Stimulated activated CD8-positive, alpha-beta memory T cell treated with anti-CD3 and anti-CD28 coated beads, Interleukin-12 subunit alpha, Interleukin-12 subunit beta, amount 100 ng/mL, for 24 hours (primary cell): ENCODE data around the gene PTH2.

Experiments
- DNase-seq: peaks from one replicate; pipeline ENCODE4 v3.0.0-alpha.2; 2020; ENCODE audit errors: extremely low read depth

Gene PTH2

DNA sequence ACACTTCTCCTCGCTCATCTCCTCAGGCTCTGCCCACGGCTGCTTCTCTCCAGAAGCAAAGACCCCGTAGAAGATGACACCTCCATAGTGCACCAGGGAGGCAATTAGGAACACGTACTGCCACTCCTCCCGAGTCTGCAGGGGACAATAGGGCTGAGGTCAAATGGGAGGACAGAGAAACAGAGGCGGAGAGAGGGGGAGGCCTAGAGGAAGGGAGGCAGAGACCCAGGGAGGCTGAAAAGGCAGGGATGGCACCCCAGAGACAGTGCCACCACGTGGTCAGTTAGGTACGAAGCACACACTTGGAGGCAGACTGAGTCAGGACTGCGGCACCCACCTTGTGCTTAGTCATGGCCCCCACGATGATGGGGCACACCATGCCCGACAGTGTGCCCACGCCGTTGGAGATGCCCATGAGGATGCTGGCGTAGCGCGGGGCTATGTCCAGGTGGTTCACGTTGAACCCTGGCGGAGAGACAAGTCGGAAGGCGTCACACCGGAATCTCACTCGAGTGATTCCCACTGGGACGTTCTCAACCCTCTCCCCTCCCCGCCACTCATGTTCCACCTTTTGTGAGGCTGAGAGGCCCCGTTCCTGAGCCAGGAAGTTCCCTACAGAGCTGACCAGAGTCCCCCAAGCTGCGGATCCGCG, 7.6 kb upstream of the PTH2 start:
- no peak for DNase-seq

DNA sequence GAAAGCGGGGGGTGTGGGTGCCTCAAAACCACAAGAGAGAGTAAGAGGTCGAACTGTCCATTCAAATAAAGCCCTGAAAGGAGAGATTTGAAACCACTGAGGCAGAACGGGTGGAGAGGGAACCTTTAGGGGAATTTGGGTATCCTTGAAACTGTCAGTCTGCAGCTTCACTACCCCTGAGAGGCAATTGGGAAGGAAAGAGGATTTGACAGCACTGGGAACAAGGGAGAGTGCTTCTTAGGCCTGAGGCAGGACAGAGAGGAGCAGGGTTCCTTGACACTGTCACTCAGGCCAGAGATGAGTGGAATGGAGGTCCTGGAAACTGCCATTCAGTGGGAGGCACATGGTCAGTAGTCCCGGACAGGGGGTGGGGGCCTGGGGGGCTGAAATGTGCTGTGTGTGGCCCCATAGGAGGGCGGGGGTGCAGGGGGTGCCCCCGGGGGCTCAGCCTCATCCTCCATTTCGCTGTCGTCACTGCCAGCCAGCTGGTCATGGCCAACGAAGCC, 7.0 kb upstream of the PTH2 start:
- DNase-seq: no peak

DNA sequence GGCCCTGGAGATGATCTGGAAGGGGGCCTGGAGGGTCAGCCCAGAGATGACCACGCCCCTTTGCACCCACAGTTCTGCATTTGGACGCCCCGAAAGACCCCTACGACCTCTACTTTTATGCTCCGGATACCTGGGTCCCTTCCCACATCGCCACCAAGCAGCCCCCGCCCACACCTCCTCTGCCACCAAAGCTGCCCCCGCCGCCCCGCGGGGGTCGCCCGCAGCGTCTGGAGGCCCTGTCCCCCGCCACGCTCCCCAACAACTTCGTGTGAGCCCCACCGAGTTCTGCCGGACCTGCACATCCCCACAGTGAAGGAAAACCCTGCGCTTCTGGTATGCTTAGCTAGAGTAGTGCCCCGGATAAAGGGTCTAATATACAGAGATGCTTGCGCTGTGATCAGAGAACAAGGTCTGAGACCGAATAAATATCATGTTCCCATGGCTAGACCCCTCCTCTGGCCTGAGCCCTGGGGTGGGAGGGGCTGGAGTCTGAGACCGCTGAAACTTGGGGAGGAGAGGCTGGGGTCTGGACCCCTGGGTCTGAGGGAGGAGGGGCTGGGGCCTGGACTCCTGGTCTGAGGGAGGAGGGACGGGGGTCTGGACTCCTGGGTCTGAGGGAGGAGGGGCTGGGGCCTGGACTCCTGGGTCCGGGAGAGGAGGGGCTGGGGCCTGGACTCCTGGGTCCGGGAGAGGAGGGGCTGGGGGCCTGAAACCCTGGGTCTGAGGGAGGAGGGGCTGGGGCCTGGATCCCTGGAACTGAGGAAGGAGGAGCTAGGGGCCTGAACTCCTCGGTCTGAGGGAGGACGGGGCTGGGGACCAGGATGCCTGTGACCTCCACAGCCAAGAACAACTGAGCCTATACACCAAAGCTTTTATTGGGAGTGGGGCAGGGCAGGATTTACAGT, 5.6 kb upstream of the PTH2 start:
- DNase-seq: no peak

DNA sequence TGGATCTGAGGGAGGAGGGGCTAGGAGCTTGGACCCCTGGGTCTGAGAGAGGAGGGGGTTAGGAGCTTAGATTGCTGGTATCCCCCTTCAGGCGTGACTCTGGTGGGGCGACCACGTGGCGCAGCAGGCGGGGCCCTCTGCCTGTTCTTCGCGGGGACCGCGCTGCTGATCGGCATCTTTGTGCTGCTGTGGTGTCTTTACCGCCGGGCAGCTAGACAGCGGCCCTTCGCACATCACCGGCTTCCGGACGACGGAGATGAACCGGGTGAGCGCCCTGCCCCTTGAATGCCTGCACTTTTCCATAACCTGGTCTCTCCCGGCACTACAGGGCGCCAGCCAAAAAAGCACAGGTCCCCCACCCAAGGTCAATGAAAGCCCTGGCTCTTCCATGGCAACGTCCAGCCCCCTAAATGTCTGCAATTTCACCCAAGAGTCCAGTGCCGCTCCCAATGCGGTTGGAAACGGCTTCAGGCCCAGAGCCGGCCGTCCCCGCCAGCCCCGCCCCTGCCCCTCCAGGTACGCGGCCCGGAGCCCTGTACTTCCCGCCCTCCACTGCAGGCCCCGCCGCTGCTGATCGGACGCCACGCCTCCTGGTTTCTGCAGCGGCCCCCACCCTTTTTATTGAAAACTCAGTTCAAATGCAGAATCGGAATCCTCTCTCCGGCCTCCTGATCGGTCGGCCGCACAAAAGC, 4.8 kb upstream of the PTH2 start:
- no peak for DNase-seq

DNA sequence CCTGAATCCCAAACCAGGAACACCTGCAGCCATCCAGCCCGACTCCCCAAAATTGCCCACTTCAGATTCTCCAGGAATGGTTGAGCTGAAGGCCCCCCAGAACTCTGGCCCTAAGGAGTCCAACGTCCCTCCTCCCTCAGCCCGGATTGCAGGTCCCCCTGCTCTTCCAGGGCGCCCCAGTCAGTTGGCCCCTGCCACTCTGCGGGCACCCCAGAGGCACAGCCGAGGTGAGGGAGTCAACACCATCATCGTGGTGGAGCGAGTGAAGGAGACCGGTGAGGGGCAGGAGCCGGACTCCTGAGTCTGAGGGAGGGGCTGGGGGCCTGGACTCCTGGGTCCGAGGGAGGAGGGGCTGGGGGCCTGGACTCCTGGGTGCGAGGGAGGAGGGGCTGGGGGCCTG, 4.1 kb upstream of the PTH2 start:
- no peak for DNase-seq

DNA sequence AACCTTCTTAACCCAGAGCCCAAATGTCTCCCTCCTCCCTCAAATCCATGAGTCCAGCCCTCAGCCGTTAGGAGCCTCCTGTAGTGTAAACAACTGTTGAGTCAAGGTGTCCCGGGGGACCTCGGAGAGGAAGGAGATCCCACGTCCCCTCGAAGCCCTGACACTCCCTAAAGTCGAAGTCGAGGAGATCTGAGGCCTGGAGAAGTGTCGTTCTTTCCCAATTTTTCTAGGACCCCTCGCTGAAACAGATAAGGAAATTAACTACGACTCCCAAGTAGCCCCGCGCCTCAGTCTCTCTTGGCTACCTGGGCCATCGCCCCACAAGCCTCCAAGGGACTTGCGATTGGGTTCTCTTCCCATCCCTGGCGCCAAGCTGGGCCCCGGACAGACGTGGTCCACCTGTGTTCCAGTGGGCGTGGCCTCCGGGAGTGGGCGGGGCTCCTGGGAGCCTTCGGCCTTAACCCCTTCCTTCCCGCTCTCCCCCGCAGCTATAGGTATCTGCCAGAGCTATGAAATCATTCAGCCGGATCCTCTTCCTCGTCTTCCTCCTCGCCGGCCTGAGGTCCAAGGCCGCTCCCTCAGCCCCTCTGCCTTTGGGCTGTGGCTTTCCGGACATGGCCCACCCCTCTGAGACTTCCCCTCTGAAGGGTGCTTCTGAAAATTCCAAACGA, 2.8 kb upstream of the PTH2 start:
- DNase-seq: no peak

DNA sequence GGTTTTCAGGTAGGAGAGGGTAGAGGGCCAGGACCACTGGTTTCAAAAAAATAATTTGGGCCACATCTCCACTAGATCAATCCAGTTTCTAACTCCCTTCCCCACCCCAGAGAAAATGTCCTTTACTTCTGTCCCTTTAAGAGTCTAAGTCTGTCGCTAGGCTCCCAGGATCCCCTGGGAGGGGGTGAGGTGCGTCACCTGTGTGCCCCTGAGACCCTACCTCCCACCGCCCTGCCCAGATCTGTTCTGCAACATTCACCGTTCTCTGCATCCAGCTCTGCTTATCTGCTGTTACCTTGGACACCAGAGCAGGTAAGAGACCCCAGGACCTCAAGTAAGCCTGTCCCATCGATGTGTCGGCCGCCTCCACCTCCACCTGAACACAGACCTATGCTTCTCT, 1.9 kb upstream of the PTH2 start, which contains the start of gene GFY:
GFY (plus strand) TSS at position 211 of the 400 bp plus-strand sequence. CDS start 1,043 bp downstream, outside the sequence.
- DNase-seq: no peak

DNA sequence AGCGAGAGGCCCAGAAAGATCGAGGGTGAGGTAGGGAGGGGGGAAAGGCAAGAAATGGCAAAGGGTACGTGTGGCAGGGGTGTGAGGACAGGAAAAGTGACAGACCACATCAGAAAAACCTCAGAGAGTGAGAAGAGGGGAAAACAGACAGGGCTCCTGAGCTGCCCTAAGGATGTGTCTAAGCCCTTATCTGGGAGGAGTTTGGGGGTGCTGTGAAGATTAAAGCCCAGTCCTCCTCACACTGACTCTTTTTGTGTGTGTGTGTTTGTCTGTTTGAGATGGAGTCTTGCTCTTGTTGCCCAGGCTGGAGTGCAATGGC, 703 bp upstream of the PTH2 start:
- no peak for DNase-seq

DNA sequence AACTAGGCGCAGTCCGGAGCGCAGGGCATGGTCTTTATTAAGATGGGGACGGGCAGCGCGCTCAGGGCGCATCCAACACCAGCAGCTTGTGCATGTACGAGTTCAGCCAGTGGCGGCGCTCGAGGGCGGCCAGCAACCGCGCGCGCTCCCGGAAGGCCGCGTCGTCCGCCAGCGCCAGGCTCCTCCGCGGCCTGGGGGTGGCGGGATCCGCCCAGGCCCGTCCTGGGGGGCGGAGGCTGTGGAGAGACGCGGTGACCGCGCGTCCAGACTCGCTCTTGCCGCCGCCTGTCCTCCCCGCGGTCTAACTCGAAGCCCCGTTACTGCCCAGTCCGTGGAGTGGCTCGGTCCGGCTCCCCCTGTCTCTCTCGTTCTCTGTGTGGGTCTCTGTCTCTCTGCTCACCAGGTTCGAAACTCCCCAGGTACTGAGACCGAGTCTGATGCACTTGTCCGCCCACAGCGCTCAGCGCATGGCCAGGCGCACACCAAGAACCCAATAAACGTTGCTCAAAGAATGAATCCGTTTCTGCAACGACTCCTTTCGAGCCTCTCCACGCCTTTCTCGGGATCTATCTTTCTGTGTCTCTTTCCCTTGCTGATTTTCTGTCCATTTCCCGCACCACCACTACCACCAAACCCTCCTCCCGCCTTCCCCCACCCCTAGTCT, 702 bp downstream of the PTH2 start:
- no peak for DNase-seq

DNA sequence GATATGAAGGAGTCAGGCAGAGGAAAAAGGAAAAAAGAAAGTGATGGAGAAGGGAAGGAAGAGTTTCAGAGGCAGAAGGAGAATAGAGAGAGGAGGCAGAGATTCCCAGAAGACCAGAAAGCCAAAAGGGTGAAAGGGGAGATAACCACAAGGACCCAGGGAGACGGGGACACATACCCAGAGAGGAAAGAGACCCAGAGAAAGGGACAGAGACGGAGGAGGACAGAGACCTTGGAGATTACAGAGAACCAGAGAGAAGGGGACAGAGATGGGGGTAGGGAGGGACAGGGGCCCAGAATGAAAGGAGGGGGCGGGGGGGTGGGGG, 1.4 kb downstream of the PTH2 start:
- no peak for DNase-seq

DNA sequence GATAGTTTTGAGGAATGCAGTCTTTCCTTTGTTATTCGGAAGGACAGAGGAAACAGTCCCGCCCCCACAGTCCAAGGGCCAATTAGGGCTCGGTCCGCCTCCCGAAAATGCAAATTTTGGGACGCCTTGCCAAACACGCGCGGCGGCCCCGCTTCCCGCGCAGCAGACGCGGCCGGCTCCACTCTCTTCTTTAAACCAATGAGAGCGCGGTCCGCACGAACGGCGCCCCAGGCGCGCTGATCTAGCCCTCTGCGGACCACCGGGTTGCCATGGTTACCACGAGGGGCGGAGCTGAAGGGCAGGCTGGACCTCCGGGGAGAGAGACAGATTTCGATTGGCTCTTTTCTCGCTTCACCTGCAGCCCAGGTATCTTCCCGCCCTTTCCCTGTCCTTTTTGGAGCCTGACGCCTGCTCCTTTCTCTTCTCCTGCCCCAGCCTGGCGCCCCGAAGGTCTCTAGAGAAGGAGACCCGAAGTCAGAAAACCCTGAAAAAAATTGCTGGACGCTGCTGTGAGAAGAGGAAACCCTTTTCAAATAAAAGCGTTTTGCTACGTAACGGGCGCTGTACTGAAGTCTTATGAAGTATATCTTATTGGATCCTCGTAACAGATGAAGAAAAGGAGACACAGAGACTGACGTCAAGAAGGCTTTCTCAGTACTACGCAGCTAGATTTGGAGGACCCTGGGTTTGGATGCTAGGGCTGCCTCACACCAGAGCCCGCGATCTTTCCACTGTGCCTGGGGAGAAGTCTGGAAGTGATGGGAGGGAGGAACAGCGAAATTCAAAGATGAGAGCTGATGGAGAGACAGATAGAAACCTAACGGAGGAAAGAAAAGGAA, 2.0 kb downstream of the PTH2 start:
- DNase-seq: no peak

DNA sequence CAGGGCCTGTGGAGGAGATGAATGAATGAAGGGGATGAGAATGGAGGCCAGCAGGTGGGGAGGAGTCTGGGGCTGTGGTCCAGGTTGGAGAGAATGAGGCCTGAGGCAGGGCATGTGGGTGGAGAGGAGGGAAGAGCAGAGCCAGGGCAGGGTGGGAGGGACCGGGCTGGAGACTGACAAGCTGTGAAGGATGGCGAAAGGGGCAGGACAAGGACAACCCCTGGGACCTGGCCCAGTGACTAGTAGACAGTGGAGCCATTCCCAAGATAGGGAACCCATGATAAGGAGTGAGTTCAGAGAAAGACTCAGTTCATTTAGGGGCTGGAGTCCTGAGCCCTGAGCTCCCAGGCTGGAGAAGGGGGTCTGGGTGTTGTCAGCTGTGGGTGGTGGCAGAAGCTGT, 3.0 kb downstream of the PTH2 start:
- DNase-seq: no peak

DNA sequence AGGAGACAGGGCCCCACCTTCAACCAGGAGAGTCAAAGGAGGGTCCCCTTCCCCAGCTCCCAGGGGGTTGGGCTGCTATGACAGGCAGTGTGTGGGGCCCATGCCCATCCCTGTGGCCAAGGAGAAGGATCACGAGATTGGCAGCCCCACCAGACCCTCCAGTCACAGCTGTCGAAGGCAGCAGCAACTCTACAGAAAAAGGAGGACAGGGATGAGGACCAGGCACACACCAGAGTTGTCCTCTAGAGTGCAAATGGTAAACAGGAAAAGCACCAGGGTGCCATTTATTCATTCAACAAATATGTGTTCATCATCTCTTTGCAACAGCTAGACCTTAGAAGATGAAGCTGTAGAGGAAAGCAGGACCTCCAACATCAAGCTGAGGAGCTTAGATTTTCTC, 4.1 kb downstream of the PTH2 start:
- DNase-seq: no peak

DNA sequence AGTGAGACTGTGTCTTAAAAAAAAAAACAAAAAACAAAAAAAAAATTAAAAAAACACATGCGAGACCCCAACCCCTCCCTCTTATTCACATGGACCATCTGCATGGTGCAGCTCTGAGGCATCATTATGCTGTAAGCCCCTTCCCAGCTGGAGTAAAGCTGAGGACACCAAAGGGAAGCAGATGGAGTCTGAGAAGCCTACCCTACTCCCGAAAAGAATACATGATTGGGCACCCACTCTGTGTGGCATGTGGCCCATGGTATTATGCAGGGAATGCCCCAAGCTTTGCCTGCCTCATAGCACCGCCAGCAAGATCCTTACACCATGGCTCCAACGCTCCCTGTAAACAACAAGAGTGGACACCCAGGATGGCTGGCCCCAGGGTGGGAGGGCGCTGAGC, 4.7 kb downstream of the PTH2 start:
- no peak for DNase-seq

DNA sequence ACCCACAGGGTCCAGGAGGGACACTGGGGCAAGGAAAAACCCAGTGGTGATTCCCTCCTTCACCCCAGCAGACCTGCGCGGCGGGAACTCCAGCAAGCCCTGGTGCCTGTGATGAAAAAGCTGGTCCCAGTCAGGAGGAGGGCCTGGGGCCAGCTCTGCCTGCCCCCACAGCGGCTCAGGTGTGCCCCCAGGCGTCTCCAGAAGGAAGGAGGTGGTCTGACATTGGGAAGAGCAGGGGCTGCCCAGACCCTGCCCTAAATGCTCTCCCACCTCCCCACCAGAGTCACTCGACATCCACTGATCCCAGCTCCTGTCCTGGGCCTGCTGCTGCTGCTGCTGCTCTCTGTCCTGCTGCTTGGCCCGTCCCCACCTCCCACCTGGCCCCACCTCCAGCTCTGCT, 6.2 kb downstream of the PTH2 start:
- DNase-seq: no peak

DNA sequence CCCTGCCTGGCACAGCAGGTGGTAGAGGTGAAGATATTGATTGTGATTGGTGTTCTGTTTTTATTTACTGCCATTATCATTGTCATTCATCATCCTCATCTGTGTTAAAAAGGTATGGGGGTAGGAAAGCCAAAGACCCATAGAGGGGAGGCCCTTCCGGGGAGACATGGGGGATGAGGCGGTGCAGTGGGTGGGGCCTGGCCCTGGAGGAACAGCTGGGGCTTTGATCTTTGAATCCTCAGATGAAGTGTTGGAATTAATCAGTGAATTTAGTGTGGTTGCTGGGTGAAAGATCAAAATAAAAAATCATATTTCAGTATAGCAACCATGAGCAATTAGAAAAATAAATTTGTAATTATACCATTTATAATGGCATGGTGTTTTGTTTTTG, 7.4 kb downstream of the PTH2 start:
- no peak for DNase-seq

DNA sequence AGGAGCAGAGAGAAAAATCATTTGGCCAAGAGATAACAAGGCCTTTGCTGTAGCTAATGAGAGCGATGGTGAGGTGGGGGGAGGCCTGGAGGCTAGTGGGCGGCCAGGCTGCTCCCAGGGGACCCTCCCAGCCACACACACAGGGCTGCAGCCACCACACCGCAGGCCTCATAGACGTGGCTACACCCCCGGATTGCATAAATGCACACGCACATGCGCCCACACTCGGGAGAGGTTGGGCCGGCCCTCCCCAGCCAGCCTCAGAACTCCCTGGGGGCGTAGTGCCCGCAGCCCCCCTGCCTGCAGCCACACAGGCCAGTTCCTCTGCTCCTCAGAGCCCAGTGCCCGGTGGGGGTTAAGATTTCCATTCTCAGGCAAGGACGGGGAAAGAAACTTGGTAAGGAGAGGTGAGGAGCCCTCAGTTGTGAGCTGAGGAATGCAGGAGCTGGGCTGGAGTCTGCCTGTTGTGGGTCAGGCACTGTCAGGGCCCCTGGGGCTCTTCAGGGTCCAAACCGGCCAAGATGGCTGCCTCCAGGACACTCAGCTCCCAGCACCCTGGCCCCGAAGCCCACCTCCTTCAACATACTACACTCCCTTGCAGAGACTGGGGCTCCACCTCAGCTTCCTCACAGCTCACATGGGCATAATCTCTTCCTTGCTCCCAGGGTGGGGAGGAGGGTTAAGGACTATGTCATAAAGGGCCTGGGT, 8.0 kb downstream of the PTH2 start:
- no peak for DNase-seq

DNA sequence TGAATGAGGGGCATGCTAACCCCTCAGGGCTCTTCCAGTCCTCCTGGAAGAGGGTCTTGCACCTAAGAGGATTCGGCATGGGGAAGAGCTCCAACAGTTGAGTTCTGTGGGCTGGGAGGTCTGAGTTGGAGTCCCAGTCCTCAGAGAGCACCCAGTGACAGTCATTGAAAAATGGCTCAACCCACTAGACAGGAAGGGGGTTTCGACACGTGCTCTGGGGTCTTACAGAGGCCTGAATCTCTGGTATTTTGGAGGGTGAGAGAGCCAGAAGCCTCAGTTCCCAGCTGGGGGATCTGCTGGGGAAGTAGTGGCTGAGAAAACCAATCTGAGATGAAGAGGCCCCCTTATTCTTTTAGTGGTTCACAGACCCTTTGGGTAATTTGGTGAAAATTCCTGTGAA, 9.0 kb downstream of the PTH2 start:
- DNase-seq: no peak

DNA sequence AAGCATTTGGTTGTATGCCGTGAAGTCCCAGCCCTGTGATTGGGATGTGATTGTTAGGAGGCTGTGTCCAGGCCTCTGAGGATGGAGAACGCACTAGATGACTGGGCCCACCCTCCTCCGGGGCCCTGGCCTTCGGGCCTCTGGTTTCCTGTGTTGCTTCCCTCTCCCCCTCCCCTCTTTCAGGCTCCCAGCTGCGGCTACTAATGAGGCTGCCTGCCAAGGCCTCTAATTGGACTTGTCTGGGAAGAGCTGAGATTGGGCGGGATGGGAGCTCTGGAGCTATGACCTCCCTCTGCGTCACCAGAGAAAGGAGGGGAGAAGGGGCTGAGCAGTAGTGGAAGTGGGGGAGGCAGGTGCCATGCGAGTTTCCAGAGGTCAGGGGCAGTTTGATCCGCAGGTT, 9.9 kb downstream of the PTH2 start:
- no peak for DNase-seq

DNA sequence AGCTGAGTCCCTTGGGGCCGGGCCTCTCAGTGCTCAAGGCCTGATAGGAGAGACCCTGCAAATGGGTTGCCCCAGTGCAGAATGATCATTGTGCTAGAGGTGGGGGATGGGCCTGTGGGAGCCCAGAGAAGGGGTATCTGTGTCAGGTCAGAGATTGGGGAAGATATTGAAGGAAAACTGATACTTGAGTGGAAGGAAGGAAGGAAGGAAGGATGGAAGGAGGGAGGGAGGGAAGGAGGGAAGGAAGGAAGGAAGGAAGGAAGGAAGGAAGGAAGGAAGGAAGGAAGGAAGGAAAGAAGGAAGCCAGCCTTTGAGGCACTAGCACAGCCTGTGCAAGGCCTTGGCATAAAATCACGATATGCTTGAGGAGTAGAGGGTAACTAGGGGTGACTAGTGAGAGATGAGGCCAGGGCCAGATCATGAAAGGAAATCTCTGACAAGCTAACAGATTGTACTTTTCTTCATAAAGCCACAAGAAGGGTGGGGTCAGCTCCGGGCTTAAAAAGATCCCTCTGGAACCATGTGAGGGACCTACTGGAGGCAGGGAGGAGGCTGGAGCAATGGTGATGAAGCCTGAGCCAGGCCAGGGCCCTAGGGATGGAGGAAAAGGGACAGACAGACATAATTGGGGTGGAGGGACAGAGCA, 11.4 kb downstream of the PTH2 start:
- DNase-seq: no peak
